RWPE2 (cell line): ENCODE measurements around the gene MYBPC2.

Experiments
- ATAC-seq: fragments of 200-7000 bp; cut with Tn5 transposase; 3 replicates; pipeline ENCODE4 v1.9.1; 2021; ENCODE audit warnings: low read depth
- DNase-seq: peaks from one replicate; pipeline ENCODE4 v3.0.0-alpha.2; 2020; ENCODE audit warnings: low spot score
- H3K27ac ChIP-seq: fragments of 450-650 bp; 2 replicates; pipeline ENCODE4 v1.5.1; 2017; ENCODE audit warnings: mild to moderate bottlenecking; ENCODE audit not compliant: poor library complexity, severe bottlenecking
- H3K27me3 ChIP-seq: fragments of 250-450 bp; sonication (Bioruptor Pico); 2 replicates; pipeline ENCODE4 v1.5.1; 2021; ENCODE audit warnings: mild to moderate bottlenecking, moderate library complexity; ENCODE audit not compliant: insufficient read depth, poor library complexity, severe bottlenecking
- H3K36me3 ChIP-seq: fragments of 250-450 bp; sonication (Bioruptor Pico); 2 replicates; pipeline ENCODE4 v1.5.1; 2020; ENCODE audit warnings: low read depth, mild to moderate bottlenecking, moderate library complexity
- H3K4me1 ChIP-seq: fragments of 250-450 bp; sonication (Bioruptor Pico); 2 replicates; pipeline ENCODE4 v1.5.1; 2021; ENCODE audit warnings: mild to moderate bottlenecking, moderate library complexity; ENCODE audit not compliant: insufficient read depth, poor library complexity, severe bottlenecking
- H3K4me3 ChIP-seq: fragments of 250-450 bp; sonication (Bioruptor Pico); 2 replicates; pipeline ENCODE4 v1.5.1; 2021; ENCODE audit warnings: mild to moderate bottlenecking, moderate library complexity; ENCODE audit not compliant: severe bottlenecking
- H3K9me3 ChIP-seq: fragments of 250-450 bp; sonication (Bioruptor Pico); 2 replicates; pipeline ENCODE4 v1.5.1; 2021; ENCODE audit warnings: mild to moderate bottlenecking, moderate library complexity; ENCODE audit not compliant: severe bottlenecking
- TF ChIP-seq, protein P1 (sequence below): fragments of 450-650 bp; IDR thresholded peaks from one replicate; pipeline ENCODE4 v1.5.1; 2017; ENCODE audit warnings: mild to moderate bottlenecking, moderate library complexity; ENCODE audit not compliant: poor library complexity, severe bottlenecking

The MYBPC2 gene

DNA sequence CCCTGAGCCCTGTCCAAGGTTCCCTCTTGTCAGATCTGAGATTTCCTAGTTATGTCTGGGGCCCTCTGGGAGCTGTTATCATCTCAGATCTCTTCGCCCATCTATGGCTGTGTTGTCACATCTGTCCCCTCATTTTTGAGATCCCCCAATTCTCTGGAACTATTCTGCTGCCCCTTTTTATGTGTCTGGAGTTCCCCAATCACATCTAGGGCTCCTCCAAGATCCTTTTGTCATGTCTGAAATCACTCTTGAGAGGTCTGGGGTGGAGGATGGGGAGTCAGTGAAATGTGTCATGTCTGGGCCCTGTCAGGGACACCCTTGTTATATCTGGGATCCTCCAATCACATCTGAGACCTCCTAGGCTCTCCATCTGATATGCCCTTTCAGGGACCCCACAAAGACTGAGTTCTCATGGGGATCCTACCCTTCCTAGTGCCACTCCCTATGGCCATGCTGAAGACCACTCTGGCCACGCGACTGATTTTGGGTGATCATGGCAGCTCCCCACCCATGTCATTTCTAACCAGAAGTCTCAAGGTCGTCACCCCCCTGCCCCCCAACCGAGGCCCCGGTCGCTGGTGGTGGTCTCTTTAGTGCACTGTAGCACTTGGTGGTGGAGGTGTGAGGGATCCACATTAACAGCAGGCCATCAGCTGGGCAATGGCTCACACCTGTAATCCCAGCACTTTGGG lies 3.8 kb upstream of the MYBPC2 start:
- TF ChIP-seq, protein P1, sequence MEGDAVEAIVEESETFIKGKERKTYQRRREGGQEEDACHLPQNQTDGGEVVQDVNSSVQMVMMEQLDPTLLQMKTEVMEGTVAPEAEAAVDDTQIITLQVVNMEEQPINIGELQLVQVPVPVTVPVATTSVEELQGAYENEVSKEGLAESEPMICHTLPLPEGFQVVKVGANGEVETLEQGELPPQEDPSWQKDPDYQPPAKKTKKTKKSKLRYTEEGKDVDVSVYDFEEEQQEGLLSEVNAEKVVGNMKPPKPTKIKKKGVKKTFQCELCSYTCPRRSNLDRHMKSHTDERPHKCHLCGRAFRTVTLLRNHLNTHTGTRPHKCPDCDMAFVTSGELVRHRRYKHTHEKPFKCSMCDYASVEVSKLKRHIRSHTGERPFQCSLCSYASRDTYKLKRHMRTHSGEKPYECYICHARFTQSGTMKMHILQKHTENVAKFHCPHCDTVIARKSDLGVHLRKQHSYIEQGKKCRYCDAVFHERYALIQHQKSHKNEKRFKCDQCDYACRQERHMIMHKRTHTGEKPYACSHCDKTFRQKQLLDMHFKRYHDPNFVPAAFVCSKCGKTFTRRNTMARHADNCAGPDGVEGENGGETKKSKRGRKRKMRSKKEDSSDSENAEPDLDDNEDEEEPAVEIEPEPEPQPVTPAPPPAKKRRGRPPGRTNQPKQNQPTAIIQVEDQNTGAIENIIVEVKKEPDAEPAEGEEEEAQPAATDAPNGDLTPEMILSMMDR = no peak
- DNase-seq = no peak
- Histone ChIP-seq H3K4me1 (no peaks in the 10 kb centered on the region), H3K4me3 (no peak overlapping the region), H3K27ac (no peak overlapping the region), H3K9me3 (no peaks in the 10 kb centered on the region), H3K27me3 (peaks cover 9% of the 10 kb centered on the region), H3K36me3 (no peaks in the 10 kb centered on the region)
- ATAC-seq = no peak

DNA sequence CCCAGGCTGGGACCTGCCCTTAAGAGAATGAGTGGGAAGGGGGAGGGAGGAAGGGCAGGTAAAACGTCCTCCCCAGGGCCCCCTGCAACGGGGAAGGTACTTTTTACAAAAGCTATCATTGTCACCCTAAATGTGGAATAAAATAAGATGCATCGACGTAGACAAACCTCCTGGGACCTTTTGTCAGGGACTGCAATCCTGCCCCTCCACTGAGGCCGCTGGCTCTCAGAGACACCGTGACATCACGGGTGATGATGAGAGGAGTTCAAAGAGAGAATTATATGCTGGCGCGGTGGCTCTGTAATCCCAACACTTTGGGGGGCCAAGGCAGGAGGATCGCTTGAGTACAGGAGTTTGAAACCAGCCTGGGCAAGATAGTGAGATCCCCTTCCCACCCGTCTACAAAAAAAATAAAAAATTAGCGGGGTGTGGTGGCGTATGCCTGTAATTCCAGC lies 1.8 kb upstream of the MYBPC2 start:
- Histone ChIP-seq H3K27me3 (peaks cover 9% of the 10 kb centered on the region), H3K27ac (no peak overlapping the region), H3K36me3 (no peaks in the 10 kb centered on the region), H3K4me3 (no peak overlapping the region), H3K4me1 (no peaks in the 10 kb centered on the region), H3K9me3 (no peaks in the 10 kb centered on the region)
- ATAC-seq = no peak
- TF ChIP-seq, protein P1 = no peak
- no peak for DNase-seq

DNA sequence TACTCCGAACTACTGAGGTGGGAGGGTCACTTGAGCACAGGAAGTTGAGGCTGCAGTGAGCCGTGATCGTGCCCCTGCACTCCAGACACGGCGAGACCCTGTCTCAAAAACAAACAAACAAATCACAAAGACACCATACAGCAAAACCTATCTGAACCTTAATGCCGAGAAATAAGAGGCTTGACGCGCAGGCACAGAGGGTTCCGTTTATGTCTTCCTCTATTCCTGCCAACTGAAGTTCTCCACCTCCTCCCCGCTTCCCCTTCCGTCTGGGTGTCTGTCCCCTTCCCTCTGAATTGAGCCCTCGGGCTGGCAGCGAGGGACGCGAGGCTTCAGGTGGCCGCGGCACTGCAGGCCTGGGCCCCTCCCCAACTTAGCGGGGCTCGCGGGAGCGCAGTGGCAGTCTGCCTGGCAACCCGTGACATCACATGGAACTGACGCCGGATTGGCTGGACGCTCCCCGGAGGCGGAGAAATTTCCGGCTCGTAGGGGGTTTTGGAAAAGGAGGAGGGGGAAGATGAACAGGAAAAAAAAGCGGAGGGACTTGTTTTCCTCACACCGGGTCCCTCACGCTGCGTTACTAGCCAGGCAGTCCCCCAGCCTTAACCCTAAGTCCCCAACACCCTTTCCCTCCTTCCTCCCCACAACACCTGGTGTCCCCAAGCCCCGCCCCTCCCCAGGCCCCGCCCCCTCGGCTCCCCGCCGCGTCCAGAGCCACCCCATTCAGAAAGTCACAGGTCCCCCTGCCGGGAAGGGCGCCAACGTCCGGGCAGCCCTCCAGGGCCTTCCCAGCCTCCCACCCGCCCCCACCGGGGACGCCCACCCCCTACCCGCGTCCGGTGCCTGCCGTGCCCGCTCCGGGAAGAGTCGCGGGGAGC lies 1.1 kb upstream of the MYBPC2 start:
- TF ChIP-seq, protein P1 = no peak
- Histone ChIP-seq H3K4me1 (no peaks in the 10 kb centered on the region), H3K4me3 (peak overlapping the region; percentile 32), H3K36me3 (no peaks in the 10 kb centered on the region), H3K9me3 (no peaks in the 10 kb centered on the region), H3K27me3 (peaks cover 9% of the 10 kb centered on the region), H3K27ac (no peak overlapping the region)
- DNase-seq (no peak), ATAC-seq (peak; percentile 92)

DNA sequence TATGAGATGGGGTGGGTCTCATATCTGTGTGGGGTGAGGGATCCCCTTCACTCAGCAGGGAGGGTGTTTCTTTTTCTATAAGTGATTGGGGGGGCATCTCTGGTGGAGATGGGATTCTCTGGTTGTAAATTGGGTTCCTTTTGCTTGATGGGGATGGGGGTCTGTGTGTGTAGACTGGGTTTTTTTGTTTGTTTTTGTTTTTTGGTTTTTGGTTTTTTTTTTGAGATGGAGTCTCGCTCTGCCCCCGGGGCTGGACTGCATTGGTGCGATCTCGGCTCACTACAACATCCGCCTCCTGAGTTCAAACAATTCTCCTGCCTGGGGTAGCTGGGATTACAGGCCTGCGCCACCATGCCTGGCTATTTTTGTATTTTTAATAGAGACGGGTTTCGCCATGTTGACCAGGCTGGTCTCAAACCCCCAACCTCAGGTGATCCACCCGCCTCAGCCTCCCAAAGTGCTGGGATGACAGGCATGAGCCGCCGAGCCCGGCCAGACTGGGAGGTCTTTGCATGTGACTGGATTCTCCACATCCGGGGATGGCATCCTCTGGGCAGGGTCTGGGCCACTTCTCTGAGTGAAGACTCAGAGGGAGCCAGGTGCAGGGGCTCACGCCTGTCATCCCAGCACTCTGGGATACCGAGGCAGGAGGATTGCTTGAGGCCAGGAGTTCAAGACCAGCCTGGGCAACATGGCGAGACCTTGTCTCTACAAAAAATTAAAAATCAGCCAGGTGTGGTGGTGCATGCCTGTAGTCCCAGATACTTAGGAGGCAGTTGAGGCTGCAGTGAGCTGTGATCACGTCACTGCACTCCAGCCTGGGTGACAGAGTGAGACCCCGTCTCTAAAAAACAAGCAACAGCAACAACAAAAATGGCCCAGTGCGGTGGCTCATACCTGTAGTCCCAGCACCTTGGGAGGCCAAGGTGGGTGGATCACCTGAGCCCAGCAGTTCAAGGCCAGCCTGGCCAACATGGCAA lies 799 bp downstream of the MYBPC2 start:
- Histone ChIP-seq H3K4me3 (no peak overlapping the region), H3K27ac (no peak overlapping the region), H3K27me3 (peaks cover 9% of the 10 kb centered on the region), H3K4me1 (no peaks in the 10 kb centered on the region), H3K9me3 (no peaks in the 10 kb centered on the region), H3K36me3 (no peaks in the 10 kb centered on the region)
- ATAC-seq (no peak), DNase-seq (no peak)
- TF ChIP-seq, protein P1 = no peak
